ENCODE data around the gene ETV7.

Gene ETV7

DNA sequence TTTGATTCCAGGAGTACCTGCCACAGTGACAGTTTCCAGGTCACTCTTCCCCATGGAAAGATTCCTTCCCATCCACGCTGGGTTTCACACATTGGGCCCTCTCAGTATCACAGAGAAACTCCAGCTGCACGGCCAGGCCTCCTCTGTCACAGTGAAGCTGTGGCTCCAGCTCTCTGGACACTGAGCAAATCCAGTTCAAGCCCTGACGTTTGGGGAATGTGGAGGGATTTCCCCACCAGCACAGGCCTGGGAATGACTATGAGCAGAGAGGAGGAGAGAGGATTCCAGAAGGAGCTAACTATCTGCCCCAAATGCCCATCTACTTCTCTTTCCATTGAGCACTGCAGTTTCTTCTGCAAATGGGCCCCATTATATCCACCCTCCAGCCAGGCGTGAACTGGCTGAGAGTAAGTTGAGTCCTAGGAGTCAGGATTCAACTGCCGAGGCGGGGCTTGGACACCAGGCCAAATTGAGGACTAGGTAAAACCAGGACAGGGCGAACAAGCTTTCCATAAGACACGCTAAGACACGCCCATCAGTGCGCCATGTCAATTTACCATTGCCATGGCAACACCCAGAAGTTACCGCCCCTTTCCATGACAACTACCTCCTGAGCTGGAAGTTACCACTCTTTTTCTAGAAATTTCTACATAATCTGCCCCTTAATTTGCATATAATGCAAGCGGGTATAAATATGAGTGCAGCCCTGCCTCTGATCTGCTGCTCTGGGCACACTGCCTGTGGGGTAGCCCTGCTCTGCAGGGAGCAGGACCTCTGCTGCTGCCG, 41.6 kb downstream of the ETV7 start:
- TF ChIP-seq, protein P1, sequence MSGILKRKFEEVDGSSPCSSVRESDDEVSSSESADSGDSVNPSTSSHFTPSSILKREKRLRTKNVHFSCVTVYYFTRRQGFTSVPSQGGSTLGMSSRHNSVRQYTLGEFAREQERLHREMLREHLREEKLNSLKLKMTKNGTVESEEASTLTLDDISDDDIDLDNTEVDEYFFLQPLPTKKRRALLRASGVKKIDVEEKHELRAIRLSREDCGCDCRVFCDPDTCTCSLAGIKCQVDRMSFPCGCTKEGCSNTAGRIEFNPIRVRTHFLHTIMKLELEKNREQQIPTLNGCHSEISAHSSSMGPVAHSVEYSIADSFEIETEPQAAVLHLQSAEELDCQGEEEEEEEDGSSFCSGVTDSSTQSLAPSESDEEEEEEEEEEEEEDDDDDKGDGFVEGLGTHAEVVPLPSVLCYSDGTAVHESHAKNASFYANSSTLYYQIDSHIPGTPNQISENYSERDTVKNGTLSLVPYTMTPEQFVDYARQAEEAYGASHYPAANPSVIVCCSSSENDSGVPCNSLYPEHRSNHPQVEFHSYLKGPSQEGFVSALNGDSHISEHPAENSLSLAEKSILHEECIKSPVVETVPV (CRISPR knock-in tag; IDR thresholded peaks at IDR 0.05) = no peak
- no peak for ATAC-seq

DNA sequence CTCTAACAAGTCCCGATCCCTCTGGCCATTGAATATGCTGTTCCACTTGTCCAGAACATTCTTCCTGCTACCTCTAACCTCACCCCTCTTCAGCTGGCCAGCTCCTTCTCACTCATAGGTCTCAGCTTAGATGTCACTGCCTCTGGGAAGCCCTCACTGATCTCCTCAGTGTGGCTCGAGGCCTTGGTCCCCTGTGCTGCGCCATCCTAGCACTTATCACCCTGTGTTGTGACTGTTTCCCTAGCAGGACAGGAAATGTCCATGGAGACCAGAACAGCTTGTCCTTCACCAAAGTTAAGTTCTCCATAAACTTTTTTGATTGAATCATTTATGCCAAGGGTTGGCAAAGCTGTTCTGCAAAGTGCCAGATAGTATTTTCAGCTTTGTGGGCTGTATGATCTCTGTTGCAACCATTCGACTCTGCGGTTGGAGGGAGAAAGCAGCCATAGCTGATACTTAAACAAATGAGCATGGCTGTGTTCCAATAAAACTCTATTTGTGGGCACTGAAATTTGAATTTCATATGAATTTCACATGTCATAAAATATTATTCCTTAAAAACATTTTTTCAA, 44.3 kb downstream of the ETV7 start:
- no peak for TF ChIP-seq ZFP3 (CRISPR knock-in tag; IDR thresholded peaks at IDR 0.05)
- TF ChIP-seq BACH2 (CRISPR knock-in tag; IDR thresholded peaks at IDR 0.05; ENCODE audit: borderline replicate concordance) = no peak
- TF ChIP-seq ZNF8 (CRISPR knock-in tag; IDR thresholded peaks at IDR 0.05) = no peak
- no peak for TF ChIP-seq PPARA (CRISPR knock-in tag; IDR thresholded peaks at IDR 0.05; ENCODE audit: borderline replicate concordance)
- TF ChIP-seq ZNF70 (CRISPR knock-in tag; IDR thresholded peaks at IDR 0.05) = no peak
- TF ChIP-seq GLIS3 (CRISPR knock-in tag; IDR thresholded peaks at IDR 0.05) = no peak
- TF ChIP-seq, protein P2, sequence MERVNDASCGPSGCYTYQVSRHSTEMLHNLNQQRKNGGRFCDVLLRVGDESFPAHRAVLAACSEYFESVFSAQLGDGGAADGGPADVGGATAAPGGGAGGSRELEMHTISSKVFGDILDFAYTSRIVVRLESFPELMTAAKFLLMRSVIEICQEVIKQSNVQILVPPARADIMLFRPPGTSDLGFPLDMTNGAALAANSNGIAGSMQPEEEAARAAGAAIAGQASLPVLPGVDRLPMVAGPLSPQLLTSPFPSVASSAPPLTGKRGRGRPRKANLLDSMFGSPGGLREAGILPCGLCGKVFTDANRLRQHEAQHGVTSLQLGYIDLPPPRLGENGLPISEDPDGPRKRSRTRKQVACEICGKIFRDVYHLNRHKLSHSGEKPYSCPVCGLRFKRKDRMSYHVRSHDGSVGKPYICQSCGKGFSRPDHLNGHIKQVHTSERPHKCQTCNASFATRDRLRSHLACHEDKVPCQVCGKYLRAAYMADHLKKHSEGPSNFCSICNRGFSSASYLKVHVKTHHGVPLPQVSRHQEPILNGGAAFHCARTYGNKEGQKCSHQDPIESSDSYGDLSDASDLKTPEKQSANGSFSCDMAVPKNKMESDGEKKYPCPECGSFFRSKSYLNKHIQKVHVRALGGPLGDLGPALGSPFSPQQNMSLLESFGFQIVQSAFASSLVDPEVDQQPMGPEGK (CRISPR knock-in tag; IDR thresholded peaks at IDR 0.05; ENCODE audit: borderline replicate concordance) = no peak
- TF ChIP-seq TOX (CRISPR knock-in tag; IDR thresholded peaks at IDR 0.05; ENCODE audit: borderline replicate concordance) = no peak
- no peak for TF ChIP-seq OSR1 (CRISPR knock-in tag; IDR thresholded peaks at IDR 0.05)
- TF ChIP-seq ZC3H10 (CRISPR knock-in tag; IDR thresholded peaks at IDR 0.05) = no peak
- no peak for TF ChIP-seq ZFP30 (CRISPR knock-in tag; IDR thresholded peaks at IDR 0.05)
- TF ChIP-seq, protein P1 (CRISPR knock-in tag; IDR thresholded peaks at IDR 0.05) = no peak

DNA sequence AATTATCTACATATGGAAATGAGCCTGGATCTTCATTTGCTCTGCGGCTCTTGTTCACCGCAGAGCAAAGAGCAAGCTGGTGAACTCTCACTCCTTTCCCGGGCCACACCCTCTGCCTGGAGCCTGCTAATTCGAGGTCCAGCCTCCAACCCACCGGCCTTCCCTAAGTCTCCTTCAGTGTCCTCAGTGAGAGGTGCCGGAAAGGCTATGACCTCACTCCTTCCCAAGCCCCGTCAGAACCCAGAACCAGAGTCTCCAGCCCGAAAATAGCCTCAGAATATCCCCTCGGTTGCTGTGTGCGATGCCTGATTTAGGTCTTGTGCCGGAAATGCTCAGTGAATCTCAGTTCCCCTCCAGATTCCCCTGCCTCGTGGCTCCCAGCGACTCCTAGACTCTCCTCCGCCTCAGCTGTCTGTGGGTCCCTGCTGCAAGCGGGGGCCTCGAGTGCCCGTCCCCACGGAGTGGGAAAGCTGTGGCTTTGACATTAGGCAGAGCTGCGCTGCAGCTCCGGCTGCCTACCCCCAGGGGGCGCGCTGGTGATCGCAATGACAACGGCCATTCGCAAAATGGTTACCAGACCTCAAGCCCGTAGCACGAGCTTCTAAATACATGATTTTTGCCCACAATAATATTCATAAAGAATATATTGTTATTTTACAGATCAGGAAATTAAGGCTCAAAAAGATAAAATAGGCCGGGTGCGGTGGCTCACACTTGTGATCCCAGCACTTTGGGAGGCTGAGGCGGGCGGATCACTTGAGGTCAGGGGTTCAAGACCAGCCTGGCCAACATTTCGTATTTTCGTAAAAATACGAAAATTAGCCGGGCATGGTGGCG, 46.6 kb downstream of the ETV7 start:
- TF ChIP-seq ESRRG (CRISPR knock-in tag; IDR thresholded peaks at IDR 0.05) = no peak
- TF ChIP-seq TCF4 (CRISPR knock-in tag; IDR thresholded peaks at IDR 0.05; ENCODE audit: borderline replicate concordance) = no peak
- 0 out of 2 replicates have a peak, but pooled peaks have one; percentile 52 for TF ChIP-seq ZFP3 (CRISPR knock-in tag; IDR thresholded peaks at IDR 0.05)
- no peak for TF ChIP-seq PPARA (CRISPR knock-in tag; IDR thresholded peaks at IDR 0.05; ENCODE audit: borderline replicate concordance)
- TF ChIP-seq, protein P3, sequence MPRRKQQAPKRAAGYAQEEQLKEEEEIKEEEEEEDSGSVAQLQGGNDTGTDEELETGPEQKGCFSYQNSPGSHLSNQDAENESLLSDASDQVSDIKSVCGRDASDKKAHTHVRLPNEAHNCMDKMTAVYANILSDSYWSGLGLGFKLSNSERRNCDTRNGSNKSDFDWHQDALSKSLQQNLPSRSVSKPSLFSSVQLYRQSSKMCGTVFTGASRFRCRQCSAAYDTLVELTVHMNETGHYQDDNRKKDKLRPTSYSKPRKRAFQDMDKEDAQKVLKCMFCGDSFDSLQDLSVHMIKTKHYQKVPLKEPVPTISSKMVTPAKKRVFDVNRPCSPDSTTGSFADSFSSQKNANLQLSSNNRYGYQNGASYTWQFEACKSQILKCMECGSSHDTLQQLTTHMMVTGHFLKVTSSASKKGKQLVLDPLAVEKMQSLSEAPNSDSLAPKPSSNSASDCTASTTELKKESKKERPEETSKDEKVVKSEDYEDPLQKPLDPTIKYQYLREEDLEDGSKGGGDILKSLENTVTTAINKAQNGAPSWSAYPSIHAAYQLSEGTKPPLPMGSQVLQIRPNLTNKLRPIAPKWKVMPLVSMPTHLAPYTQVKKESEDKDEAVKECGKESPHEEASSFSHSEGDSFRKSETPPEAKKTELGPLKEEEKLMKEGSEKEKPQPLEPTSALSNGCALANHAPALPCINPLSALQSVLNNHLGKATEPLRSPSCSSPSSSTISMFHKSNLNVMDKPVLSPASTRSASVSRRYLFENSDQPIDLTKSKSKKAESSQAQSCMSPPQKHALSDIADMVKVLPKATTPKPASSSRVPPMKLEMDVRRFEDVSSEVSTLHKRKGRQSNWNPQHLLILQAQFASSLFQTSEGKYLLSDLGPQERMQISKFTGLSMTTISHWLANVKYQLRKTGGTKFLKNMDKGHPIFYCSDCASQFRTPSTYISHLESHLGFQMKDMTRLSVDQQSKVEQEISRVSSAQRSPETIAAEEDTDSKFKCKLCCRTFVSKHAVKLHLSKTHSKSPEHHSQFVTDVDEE (CRISPR knock-in tag; IDR thresholded peaks at IDR 0.05) = no peak
- no peak for TF ChIP-seq ZC3H10 (CRISPR knock-in tag; IDR thresholded peaks at IDR 0.05)
- no peak for TF ChIP-seq CSDC2 (CRISPR knock-in tag; IDR thresholded peaks at IDR 0.05)
- TF ChIP-seq, protein P4, sequence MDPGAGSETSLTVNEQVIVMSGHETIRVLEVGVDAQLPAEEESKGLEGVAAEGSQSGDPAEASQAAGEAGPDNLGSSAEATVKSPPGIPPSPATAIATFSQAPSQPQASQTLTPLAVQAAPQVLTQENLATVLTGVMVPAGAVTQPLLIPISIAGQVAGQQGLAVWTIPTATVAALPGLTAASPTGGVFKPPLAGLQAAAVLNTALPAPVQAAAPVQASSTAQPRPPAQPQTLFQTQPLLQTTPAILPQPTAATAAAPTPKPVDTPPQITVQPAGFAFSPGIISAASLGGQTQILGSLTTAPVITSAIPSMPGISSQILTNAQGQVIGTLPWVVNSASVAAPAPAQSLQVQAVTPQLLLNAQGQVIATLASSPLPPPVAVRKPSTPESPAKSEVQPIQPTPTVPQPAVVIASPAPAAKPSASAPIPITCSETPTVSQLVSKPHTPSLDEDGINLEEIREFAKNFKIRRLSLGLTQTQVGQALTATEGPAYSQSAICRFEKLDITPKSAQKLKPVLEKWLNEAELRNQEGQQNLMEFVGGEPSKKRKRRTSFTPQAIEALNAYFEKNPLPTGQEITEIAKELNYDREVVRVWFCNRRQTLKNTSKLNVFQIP (CRISPR knock-in tag; IDR thresholded peaks at IDR 0.05; ENCODE audit: borderline replicate concordance, low read depth) = no peak
- no peak for TF ChIP-seq ZFP30 (CRISPR knock-in tag; IDR thresholded peaks at IDR 0.05)
- ATAC-seq = peak; percentile 95

More for the DNA sequence above, 44.3 kb downstream of the ETV7 start:
- no peak for ATAC-seq
